HG03342 (cell line): ENCODE results near the gene STRC.
"Not testable (repeated sequence)": the region's sequence is repeated elsewhere in the genome, so short reads cannot be mapped to it uniquely, and the experiment has no call there.

Experiments used
- ATAC-seq: cut with Tn5 transposase; IDR thresholded peaks from one replicate; pipeline ENCODE4 v1.9.1; 2021; ENCODE audit warnings: mild to moderate bottlenecking, moderate library complexity; ENCODE audit not compliant: unreplicated experiment

STRC gene

GRCh38 chr15:43566615-43567014 lies 52.0 kb downstream of the STRC start:
- not testable (repeated sequence) for ATAC-seq

- ATAC-seq: not testable (repeated sequence)
Observed at GRCh38 chr15:43563793-43564192, 54.8 kb downstream of the STRC start.

- ATAC-seq: not testable (repeated sequence)
Observed at GRCh38 chr15:43562753-43563152, 55.8 kb downstream of the STRC start.

- ATAC-seq: no peak
Observed at GRCh38 chr15:43552986-43553385, 65.6 kb downstream of the STRC start.

GRCh38 chr15:43552256-43552655 lies 66.3 kb downstream of the STRC start:
- no peak for ATAC-seq

GRCh38 chr15:43550527-43551363 lies 67.9 kb downstream of the STRC start:
- ATAC-seq: no peak
